NCI-H2029 (cell line): ENCODE results near the gene PCBP3.

ENCODE experiments used
- DNase-seq: peaks from one replicate; lab custom pipeline; 2025; lab: John Stamatoyannopoulos, UW

The PCBP3 gene

GRCh38 chr21:45982092-45982757, 338.7 kb downstream of the PCBP3 start:
- DNase-seq: no peak

DNA sequence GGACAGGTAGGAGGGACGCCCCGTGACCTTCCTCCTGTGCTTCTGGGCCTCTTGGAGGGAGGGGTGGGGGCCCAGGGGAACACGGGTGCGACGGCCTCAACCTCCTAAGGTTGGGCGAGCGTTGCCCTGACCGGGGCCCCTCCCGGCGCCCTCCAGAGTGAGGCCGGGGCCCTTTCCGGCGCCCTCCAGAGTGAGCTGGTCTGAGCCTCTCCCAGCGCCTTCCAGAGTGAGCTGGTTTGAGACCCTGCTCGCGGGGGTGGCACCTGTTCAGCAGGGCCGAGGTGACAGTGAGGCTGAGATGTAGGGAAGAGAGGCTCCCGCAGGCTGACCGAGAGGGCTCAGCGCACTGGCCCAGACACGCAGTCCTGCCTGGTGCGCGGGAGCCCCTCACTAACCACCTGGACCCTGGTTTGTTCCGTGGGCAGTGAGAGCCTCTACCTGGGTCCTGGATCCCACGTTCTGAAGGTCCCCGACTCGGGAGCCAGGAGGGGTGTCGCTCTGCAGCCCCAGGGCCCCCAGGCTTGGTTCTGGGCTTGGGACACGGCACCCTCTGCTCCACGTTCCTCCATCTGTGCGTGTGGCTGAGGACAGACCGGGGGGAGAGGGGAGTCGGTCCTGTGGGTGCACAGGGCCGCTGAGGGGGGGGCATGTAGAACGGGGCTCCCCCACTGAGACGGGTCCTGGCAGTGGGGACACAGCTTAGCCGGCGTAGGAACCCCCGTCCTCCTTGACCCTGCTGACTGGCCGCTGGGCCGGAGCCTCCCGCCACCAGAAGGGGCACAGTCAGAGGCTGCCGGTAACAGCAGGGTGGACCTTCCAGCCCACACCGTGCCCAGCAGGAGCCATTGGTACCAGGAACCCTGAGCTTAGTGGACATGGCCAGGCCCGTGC, 339.5 kb downstream of the PCBP3 start:
- no peak for DNase-seq

DNA sequence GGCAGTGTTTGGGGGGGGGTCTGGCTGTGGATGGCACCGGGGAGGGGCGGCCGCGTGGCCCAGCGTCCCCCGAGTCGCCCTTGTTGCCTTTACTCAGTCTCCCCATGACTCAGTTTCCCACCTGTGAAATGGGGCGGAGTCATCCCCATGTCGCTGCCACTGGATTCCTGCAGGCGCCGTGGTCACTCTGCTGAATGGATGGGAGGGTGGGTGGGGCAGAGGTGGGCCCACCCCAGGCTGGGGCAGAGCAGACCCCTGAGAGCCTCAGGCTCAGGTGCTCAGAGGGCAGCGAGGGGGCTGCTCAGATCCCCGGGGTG, 340.1 kb downstream of the PCBP3 start:
- DNase-seq: no peak

- DNase-seq: no peak
Observed at GRCh38 chr21:45983981-45984551, 340.5 kb downstream of the PCBP3 start.

DNA sequence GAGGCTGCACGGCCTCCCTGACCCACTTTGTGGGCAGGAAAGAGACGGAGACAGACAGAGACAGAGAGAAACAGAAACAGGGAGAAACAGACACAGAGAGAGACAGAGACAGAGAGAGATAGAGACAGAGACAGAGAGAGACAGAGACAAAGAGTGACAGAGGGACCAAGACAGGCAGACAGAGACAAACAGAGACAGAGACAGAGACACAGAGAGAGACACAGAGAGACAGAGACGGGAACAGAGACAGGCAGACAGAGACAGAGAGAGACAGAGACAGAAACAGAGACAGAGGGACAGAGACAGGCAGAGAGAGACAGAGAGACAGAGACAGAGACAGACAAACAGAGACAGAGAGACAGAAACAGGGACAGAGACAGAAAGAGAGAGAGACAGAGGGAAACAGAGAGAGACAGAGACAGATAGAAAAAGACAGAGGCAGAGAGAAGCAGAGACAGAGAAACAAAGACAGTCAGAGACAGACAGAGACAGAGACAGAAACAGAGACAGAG, 341.1 kb downstream of the PCBP3 start:
- no peak for DNase-seq

DNA sequence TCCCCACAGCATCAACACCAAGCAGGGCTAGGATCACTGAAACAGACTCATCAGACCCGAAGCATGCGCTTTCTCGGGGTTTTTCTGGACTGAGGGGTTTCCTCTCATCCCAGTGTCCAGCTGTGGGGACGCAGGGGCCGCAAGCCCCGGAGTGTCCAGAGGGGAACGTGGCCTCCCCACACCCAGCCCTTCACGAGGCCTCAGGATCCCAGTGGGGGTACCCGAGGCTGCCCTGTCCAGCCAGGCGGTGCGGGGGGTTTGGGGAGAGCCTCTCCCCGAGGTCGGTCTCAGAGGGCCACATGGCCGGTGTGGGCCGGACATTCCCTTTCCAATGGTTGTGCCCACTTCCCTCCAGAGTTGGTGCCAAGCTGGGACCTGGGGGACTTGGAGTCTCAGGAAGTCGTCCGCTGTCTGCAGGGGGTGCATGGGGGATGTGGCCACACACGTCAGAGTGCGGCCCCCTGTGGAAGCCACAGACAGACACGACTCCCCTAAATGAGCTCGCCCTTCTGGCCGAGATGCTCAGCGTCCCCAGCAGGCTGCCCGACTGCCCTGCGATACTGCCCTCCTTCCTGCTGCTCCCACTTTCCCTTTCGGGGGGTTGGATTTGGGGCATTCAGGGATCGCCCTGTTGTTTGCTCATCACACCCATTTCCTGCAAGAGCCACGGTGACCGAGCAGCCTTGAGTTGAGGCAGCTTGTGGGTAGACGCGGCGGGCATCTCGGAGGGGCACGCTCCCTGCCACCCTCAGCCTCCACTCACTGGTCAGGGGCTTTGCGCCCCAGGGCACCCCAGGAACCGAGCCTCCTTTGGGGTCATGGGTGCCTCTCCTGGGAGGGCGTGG, 342.2 kb downstream of the PCBP3 start:
- no peak for DNase-seq

GRCh38 chr21:45986316-45987051, 343.0 kb downstream of the PCBP3 start:
- DNase-seq: no peak

DNA sequence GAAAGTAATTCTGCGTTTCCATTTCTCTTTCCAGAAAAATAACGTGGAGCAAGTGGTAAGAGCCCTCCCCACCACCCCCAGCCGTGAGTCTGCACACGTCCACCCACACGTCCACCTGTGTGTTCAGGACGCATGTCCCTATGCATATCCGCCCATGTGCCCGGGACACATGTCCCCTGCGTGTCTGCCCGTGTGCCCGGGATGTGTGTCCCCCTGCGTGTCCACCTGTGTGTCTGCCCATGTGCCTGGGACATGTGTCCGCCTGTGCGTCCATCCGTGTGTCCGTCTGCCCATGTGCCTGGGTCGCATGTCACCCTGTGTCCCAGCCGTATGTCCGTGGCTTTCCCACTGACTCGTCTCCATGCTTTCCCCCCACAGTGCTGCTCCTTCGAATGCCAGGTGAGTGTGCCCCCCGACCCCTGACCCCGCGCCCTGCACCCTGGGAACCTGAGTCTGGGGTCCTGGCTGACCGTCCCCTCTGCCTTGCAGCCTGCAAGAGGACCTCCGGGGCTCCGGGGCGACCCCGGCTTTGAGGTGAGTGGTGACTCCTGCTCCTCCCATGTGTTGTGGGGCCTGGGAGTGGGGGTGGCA, 343.7 kb downstream of the PCBP3 start:
- no peak for DNase-seq

DNA sequence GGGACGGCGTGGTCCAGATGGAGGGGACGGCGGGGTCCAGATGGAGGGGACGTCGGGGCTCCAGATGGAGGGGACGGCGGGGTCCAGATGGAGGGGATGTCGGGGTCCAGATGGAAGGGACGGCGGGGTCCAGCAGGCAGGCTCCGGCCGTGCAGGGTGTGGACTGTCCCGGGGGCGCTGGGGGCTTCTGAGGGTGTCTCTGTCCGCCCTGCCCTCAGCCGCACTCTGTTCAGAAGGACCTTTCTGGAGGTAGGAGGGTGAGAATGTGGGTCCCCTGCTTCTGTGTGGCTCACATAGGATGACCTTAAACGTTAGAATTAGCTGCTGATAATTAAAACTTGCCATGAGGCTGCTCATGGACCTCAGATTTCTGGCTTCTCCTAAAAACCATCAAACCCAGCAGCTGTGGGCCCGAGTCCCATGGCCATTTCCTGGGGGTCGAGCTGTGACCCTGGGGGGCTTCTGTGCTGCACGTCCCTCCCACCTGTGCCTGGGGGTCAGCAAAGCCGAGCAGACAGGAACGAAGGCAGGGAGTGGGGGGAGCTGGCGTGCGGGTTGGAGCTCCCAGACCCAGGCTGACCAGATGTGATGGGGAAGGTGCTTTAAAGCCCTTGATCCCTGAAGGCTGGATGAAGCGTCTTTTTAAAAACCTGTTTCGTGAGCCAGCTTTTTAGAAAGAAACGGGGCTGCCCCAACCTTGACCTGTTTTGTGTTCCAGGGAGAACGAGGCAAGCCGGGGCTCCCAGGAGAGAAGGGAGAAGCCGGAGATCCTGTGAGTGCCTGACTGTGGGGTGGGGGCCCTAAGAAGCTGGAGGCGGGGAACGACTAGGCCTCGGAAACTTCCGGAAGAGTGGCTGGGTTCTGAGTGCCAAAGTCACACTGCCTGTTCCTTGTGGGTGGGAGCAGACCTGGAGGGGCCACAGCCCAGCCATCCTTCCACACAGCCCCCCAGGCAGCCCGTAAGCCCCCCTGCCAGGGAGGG, 345.1 kb downstream of the PCBP3 start:
- DNase-seq: no peak

GRCh38 chr21:45989355-45990048, 346.0 kb downstream of the PCBP3 start:
- no peak for DNase-seq

- no peak for DNase-seq
Observed at GRCh38 chr21:45990049-45990711, 346.7 kb downstream of the PCBP3 start.

DNA sequence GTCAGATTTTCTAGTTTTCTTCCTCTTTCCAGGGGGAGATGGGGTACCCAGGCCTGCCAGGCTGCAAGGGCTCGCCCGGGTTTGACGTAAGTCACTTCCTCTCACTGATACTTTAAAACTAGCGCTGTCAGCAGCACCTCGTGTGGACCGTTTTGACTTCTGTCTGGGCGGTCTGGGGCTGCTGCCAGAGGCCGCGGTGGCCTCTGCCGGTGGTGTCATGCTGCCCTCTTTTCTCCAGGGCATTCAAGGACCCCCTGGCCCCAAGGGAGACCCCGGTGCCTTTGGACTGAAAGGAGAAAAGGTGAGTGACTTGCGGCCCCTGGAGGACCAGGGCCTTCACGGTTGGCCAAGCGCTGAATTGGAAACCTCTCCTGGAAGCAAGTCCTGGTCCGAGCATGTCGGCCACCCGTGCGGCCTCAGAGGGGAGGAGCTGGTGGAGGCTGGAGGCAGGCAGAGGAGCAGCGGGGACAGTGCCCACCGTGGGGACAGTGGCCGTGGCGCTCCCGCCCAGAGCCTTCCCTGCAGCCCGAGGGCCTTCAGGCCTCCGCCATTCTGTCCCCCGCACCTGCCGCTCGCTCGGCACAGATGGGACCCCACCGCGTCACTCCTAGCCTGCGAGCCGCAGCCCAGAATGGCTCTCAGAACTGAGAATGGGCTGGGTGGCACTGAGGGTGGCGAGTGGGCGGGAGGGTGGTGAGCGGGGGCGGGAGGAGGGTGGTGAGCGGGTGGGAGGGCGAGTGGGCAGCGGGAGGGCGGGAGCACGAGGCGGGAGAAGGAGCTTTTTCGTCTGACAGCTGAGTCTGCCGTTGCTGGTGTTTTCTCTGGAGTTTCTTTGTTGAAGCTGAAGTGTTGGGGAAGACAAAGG, 347.4 kb downstream of the PCBP3 start:
- DNase-seq: no peak

DNA sequence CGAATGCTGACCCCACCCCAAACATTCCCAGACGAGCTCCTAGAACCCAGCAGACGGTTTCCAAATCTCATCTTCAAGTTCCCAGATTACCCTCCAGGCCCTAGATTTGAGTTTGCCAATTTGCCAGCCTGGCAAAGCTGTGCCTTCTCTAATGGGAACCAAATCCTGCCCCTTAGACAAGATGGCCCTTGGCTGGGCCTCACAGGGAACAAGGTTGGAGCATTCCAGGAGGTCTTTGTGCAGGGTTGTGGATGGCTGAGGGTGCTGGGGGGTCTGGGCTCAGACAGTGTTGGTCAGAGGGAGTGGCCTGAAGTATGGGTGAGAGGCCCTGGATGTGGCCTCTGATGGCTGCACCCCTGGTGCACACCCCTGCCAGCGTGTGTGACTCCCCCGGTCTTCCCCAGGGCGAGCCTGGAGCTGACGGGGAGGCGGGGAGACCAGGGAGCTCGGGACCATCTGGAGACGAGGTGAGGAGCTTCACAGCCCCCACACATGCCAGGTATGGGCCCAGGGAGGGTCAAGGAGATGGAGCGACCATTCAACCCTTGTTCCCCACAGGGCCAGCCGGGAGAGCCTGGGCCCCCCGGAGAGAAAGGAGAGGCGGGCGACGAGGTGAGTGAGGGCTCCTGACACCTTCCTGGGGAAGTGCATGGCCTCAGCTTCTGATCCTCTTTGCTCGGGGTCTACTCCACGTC, 348.2 kb downstream of the PCBP3 start:
- DNase-seq: no peak
